ENCODE measurements around the gene NOL11. TPM values are rescaled to one million over a fixed set of nuclear protein-coding genes. Genes with fewer than 3 reads are reported as not detected.
A peak's percentile ranks its signal among the peaks of the same experiment; 100 is the strongest.
"Not testable (repeated sequence)": the region's sequence is repeated elsewhere in the genome, so short reads cannot be mapped to it uniquely, and the experiment has no call there.

Gene NOL11
- total RNA-seq, 8 experiments from 2014 or later: 29.4 to 59.8 (median 37.7) TPM

DNA sequence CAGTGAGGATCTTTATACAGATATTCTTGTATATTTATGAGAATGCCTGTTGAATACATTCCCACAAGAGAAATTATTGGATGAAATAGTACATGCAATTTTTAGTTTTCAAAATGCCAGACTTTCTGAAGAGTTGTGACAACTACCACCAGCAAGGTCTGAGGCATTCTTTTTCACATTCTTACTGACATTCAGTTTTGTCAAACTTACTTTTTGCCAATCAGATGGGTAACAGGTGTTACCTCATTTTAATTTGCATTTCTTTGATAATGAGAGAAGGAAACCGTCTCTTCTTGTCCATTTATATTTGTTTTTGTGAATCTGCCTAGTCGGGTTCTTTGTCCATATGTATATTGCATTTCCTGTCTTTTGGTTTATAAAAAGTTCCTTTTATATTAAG lies 24.3 kb downstream of the NOL11 start:
- no peak overlapping the region for H3K27ac ChIP-seq
- H3K4me3 ChIP-seq: no peak overlapping the region
- in situ Hi-C loops (cut with MboI; ENCODE audit: low pct_unique_long_range_greater_than_20kb in 2 of 9, low sequenced_read_pairs in 9 of 9, unreplicated experiment in 9 of 9): no loop called here
- H3K4me1 ChIP-seq (replicated peaks in 1 of 2): no peaks in the 10 kb centered on the region
- WGBS, 10 experiments: 55 to 100% (median 77%) methylated on average over 1 to 2 of the region's 2 CpGs
- no peak for ATAC-seq (replicated peaks in 6 of 8)

DNA sequence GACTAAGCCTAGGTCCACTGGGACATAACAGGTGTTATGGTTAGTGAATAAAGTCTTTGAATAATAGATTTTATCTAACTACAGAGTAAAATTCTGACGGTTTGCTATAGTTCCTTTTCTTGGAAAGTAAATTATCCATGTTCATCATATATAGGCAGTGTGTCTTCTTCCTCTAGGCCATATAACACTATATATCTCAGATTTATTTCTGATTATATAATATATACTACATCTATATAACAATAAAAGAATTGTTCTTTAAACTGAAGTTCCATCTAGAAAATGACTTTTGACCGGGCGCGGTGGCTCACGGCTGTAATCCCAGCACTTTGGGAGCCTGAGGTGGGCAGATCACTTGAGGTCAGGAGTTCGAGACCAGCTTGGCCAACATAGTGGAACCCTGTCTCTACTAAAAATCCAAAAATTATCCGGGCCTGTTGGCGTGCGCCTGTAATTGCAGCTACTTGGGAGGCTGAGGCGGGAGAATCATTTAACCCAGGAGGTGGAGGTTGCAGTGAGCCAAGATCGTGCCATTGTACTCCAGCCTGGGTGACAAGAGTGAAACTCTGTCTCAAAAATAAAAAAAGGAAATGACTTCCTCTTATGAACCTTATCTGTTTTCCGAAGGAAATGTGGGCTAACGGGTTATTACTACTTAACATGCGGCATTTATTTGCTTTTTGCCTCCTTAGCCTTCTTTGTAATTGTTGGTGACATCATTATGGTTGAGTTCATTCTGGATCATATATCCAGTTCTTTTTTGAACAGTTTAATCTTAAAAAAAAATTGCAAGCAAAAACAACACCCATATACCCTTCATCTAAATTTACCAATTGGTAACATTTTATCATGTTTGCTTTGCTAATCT lies 29.2 kb downstream of the NOL11 start:
- WGBS, 10 experiments: 67 to 97% (median 82%) methylated on average over 2 to 13 of the region's 14 CpGs
- H3K27ac ChIP-seq: no peak overlapping the region
- no peak for ATAC-seq (replicated peaks in 6 of 8)
- in situ Hi-C loops (cut with MboI; ENCODE audit: low pct_unique_long_range_greater_than_20kb in 2 of 9, low sequenced_read_pairs in 9 of 9, unreplicated experiment in 9 of 9): no loop called here
- no peak overlapping the region for H3K4me3 ChIP-seq
- peaks cover 0 to 4% of the 10 kb centered on the region in 2 donors for H3K4me1 ChIP-seq (replicated peaks in 1 of 2)

DNA sequence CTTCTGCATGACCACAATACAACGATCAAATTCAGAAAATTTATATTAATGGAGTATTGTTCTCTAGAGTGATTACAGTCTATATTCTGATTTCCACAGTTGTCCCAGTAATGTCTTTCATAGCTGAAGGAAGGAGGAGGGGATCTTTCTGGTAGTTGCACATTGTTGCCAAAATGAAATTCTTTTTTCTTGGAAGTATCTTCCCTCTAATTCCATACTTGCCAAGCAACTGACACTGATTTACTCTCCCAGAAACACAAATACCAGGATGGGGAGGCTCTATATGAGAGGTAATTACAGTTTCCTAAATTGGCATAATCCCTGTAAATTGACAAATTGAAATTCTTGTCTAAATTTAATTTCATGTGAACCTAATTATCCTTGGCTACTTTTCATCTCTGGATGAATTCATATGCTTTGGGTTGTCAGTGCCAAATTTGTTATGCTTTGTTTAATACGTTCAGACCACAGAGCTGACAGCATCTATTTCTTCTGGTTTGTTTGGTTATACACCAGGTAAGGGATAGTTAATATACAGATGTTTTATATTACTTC lies 30.0 kb downstream of the NOL11 start:
- no peak overlapping the region for H3K4me3 ChIP-seq
- no peak overlapping the region for H3K27ac ChIP-seq
- H3K4me1 ChIP-seq (replicated peaks in 1 of 2): peaks cover 0 to 9% of the 10 kb centered on the region in 2 donors
- WGBS, 10 experiments: 0 to 100% (median 88%) methylated on average over 1 to 2 of the region's 2 CpGs; no CpG with 5 or more reads in 2 of the 10 experiments
- in situ Hi-C loops (cut with MboI; ENCODE audit: low pct_unique_long_range_greater_than_20kb in 2 of 9, low sequenced_read_pairs in 9 of 9, unreplicated experiment in 9 of 9): no loop called here
- ATAC-seq (replicated peaks in 6 of 8): no peak

DNA sequence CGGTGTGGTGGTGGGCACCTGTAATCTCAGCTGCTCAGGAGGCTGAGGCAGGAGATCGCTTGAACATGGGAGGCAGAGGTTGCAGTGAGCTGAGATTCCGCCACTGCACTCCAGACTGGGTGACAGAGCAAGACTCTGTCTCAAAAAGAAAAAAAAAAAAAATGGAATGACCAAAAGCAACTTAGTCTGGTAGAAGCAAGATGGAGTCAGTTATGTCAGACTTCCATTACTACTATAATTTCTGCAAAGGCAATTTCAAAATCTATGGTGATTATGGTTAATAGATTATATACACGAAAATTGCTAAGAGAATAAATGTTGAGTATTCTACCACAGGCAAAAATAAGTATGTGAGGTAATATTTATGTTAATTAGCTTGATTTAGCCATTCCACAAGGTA lies 32.3 kb downstream of the NOL11 start:
- in situ Hi-C loops (cut with MboI; ENCODE audit: low pct_unique_long_range_greater_than_20kb in 2 of 9, low sequenced_read_pairs in 9 of 9, unreplicated experiment in 9 of 9): no loop called here
- Histone ChIP-seq H3K27ac (no peak overlapping the region), H3K4me3 (no peak overlapping the region), H3K4me1 (replicated peaks in 1 of 2) (peaks cover 0 to 10% of the 10 kb centered on the region in 2 donors)
- 79 to 100% (median 98%) methylated on average over 1 to 3 of the region's 4 CpGs; no CpG with 5 or more reads in 2 of the 10 experiments for WGBS, 10 experiments
- no peak for ATAC-seq (replicated peaks in 6 of 8)

DNA sequence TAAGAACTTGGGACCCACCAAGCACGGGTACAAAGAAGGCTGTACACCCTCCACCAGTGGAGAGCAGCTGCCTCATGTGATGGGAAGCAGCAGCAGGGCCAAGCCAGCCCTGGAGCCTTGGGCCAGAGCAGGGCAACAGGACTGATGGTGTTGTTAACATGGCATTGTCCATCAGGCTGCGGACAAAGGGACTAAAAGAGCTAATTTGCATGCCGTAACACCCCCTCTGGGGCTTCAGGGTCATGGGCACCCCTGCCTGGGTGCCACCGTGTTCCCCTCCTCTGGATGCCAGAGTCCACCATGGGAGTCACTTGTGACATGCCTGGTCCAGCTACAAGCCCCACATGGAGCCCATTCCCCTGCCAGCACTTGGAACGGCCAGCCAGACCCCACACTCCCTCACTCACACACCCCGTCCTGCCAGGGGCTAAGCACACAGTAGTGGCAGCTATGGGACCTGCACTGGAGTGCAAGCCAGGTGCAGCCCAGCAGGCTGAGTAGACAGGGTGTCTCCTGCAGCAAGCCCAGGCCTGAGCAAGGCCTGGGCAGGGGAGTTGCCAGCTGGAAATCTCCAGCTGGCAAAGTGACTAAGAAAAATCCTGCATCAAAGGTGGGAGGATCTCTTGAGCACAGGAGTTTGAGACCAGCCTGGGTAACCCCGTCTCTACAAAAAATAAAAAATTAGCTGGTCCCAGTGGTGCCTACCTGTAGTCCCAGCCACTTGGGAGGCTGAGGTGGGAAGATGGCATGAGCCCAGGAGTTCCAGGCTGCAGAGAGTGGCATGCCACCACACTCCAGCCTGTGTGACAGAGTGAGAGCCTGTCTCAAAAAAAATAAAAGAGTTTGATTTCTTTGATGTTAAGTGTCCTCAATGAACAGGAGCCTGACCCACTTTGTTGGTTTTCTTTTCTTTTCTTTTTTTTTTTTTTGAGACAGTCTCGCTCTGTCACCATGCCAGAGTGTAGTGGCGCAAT lies 33.7 kb downstream of the NOL11 start:
- Histone ChIP-seq H3K4me1 (replicated peaks in 1 of 2) (peaks cover 0 to 10% of the 10 kb centered on the region in 2 donors), H3K27ac (peak overlapping the region in 1 of 2 donors; percentile 16), H3K4me3 (no peak overlapping the region)
- in situ Hi-C loops (cut with MboI; ENCODE audit: low pct_unique_long_range_greater_than_20kb in 2 of 9, low sequenced_read_pairs in 9 of 9, unreplicated experiment in 9 of 9): no loop called here
- ATAC-seq (replicated peaks in 6 of 8): peak in 5 of 8 experiments; percentile 9 to 62 (median 18)
- WGBS, 10 experiments: 70 to 100% (median 88%) methylated on average over 1 to 6 of the region's 9 CpGs; no CpG with 5 or more reads in 4 of the 10 experiments

DNA sequence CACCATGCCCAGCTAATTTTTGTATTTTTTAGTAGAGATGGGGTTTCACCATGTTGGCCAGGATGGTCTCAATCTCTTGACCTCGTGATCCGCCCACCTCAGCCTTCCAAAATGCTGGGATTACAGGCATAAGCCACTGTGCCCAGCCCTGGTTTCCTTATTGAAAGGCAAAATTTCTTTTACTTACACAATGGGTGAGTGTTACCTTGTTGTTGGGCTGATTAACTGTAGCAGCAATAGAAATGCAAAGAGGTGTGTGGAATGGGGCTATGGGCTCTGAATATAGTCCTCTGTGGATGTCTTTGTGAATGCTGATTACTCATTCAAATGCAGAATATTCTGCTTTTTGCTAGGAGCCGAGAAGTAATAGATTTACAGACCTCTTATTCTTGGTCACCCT lies 34.4 kb downstream of the NOL11 start:
- in situ Hi-C loops (cut with MboI; ENCODE audit: low pct_unique_long_range_greater_than_20kb in 2 of 9, low sequenced_read_pairs in 9 of 9, unreplicated experiment in 9 of 9); H3K4me3 ChIP-seq: not testable (repeated sequence)
- Histone ChIP-seq H3K27ac (peak overlapping the region in 1 of 2 donors; percentile 16), H3K4me1 (replicated peaks in 1 of 2) (peaks cover 0 to 10% of the 10 kb centered on the region in 2 donors)
- WGBS, 10 experiments: 0 to 83% (median 32%) methylated on average over 1 to 3 of the region's 3 CpGs; no CpG with 5 or more reads in 2 of the 10 experiments
- ATAC-seq (replicated peaks in 6 of 8): peak in 6 of 8 experiments; percentile 66 to 83 (median 70)

DNA sequence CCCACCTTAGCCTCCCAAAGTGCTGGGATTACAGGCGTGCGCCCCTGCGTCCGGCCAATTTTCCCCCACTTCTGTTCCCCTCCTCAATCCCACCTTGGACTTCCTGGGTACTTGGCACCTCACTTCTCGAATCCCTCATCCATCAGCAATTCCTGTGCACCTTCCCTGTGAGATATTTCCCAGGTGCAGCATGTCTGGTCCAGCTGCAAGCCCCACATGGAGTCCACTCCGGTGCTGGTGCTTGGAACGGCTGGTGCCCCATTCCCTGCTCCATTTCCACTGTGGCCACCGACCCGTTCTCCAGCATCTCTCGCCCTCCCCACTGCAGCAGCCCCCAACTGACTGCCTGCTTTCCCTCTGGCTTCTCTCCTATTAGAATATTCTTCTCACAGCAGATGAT lies 35.3 kb downstream of the NOL11 start:
- WGBS, 10 experiments: 80 to 100% (median 87%) methylated on average over 1 to 8 of the region's 10 CpGs; no CpG with 5 or more reads in 5 of the 10 experiments
- no peak overlapping the region for H3K27ac ChIP-seq
- ATAC-seq (replicated peaks in 6 of 8): no peak
- peaks cover 0 to 10% of the 10 kb centered on the region in 2 donors for H3K4me1 ChIP-seq (replicated peaks in 1 of 2)
- in situ Hi-C loops (cut with MboI; ENCODE audit: low pct_unique_long_range_greater_than_20kb in 2 of 9, low sequenced_read_pairs in 9 of 9, unreplicated experiment in 9 of 9): no loop called here
- H3K4me3 ChIP-seq: no peak overlapping the region

DNA sequence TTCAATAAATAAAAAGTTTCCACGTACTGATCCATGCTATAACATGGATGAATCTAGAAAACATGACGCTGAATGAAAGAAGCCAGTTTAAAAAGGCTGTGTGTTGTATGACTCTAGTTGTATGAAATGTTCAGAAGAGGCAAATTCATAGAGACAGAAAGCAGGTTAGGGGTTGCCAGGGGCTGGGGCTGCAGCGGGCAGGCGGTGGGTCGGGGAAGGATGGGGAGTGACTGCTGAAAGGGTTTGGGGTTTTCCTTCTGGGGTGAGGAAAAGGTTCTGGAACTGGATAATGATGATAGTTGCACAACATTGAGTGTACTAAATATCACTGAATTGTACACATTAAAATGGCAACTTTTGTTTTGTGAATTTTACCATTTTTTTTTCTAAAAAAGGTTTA lies 36.3 kb downstream of the NOL11 start:
- no peak for ATAC-seq (replicated peaks in 6 of 8)
- in situ Hi-C loops (cut with MboI; ENCODE audit: low pct_unique_long_range_greater_than_20kb in 2 of 9, low sequenced_read_pairs in 9 of 9, unreplicated experiment in 9 of 9): no loop called here
- no peak overlapping the region for H3K4me3 ChIP-seq
- 52 to 100% (median 100%) methylated on average over 1 to 4 of the region's 5 CpGs; no CpG with 5 or more reads in 3 of the 10 experiments for WGBS, 10 experiments
- H3K4me1 ChIP-seq (replicated peaks in 1 of 2): peaks cover 0 to 10% of the 10 kb centered on the region in 2 donors
- H3K27ac ChIP-seq: no peak overlapping the region

DNA sequence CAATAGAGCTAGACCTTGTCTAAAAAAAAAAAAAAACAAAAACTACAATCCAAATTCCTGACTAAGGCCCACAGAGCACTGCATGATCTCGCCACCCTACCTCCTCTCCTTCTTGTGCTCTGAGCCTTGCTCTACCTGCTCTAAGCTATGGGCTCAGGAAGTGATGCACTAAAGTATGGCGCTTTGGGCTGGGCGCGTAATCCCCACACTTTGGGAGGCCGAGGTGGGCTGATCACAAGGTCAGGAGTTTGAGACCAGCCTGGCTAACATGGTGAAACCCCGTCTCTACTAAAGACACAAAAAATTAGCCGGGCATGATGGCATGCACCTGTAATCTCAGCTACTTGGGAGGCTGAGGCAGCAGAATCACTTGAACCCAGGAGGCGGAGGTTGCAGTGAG lies 37.0 kb downstream of the NOL11 start:
- H3K27ac ChIP-seq; H3K4me3 ChIP-seq; ATAC-seq (replicated peaks in 6 of 8); in situ Hi-C loops (cut with MboI; ENCODE audit: low pct_unique_long_range_greater_than_20kb in 2 of 9, low sequenced_read_pairs in 9 of 9, unreplicated experiment in 9 of 9): not testable (repeated sequence)
- H3K4me1 ChIP-seq (replicated peaks in 1 of 2): peaks cover 4 to 10% of the 10 kb centered on the region in 2 donors
- 85 to 100% (median 98%) methylated on average over 1 to 5 of the region's 8 CpGs; no CpG with 5 or more reads in 2 of the 10 experiments for WGBS, 10 experiments

DNA sequence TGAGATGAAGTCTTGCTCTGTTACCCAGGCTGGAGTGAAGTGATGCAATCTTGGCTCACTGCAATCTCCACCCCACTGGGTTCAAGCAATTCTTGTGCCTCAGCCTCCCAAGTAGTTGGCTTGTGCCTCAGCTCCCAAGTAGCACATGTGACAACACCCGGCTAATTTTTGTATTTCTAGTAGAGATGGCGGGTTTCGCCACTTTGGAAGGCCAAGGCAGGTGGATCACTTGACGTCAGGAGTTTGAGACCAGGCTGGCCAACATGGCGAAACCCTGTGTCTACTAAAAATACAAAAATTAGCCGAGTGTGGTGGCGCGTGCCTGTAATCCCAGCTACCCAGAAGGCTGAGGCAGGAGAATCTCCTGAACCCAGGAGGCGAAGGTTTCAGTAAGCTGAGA lies 39.0 kb downstream of the NOL11 start:
- ATAC-seq (replicated peaks in 6 of 8); in situ Hi-C loops (cut with MboI; ENCODE audit: low pct_unique_long_range_greater_than_20kb in 2 of 9, low sequenced_read_pairs in 9 of 9, unreplicated experiment in 9 of 9); H3K4me1 ChIP-seq (replicated peaks in 1 of 2); H3K4me3 ChIP-seq; H3K27ac ChIP-seq: not testable (repeated sequence)
- WGBS, 10 experiments: 90 to 100% (median 99%) methylated on average over 1 to 9 of the region's 9 CpGs

DNA sequence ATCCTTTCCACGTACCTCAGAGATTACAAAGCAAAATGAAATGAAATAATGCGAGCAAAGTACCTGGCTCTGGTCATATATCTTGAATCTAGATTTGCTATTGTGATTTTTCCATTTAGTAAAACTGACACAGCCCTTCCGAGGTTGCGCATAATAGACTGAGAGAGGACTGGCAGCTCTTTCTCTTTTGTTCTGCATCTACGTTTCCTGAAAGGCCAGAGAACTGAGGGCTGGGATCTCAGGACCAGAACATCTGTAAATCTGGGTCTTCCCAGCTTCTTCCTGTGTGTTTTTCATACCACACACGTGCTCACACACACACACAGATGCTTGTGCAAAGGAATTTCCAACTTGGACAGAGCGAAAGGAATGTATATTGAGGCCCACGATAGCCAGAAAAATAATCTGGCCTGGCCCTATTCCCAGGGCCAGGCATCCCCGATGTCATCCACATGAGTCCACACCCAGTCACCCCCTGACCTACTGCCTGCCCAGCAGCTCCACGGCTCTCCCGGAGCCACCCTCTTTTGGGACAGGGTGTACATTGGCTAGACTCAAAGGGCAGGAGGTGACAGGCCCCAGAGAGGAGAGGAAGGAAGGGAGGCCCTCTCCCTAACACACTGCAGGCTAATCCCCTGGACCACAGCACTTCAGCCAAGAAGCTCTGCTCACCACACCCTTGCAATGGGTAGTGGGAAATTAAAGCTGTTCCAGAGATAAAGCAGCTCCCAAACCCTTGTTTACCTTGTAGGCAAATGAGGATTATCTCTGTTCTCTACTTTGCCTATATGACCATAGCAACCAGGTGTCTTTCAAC lies 41.8 kb downstream of the NOL11 start:
- in situ Hi-C loops (cut with MboI; ENCODE audit: low pct_unique_long_range_greater_than_20kb in 2 of 9, low sequenced_read_pairs in 9 of 9, unreplicated experiment in 9 of 9): no loop called here
- Histone ChIP-seq H3K4me1 (replicated peaks in 1 of 2) (peaks cover 0 to 5% of the 10 kb centered on the region in 2 donors), H3K4me3 (no peak overlapping the region), H3K27ac (no peak overlapping the region)
- WGBS, 10 experiments: 23 to 79% (median 52%) methylated on average over 2 to 9 of the region's 11 CpGs; no CpG with 5 or more reads in 2 of the 10 experiments
- ATAC-seq (replicated peaks in 6 of 8): peak in 3 of 8 experiments; percentile 90 to 95 (median 94)

DNA sequence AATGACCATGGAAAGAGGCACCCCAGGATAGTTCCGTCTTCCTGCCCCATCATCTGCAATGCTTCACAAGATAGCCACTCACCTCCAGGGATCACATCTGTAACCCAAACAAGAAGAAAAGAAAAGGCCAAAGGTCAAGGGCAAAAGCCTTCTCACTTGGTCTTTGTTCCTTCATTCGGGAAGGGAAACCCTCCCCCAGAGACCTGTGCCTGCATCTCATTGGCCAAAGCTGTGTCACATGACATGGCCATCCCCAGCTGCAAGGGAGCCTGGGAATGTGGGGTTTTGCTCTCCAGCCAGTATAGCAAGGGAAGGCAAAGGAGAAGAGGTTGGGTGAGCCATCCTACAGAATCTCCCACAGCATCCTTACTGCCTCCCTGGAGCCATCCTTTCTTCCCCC lies 47.9 kb downstream of the NOL11 start:
- no peak for ATAC-seq (replicated peaks in 6 of 8)
- no peaks in the 10 kb centered on the region for H3K4me1 ChIP-seq (replicated peaks in 1 of 2)
- 67 to 100% (median 83%) methylated on average over 1 to 2 of the region's 2 CpGs; no CpG with 5 or more reads in 4 of the 10 experiments for WGBS, 10 experiments
- H3K4me3 ChIP-seq: no peak overlapping the region
- in situ Hi-C loops (cut with MboI; ENCODE audit: low pct_unique_long_range_greater_than_20kb in 2 of 9, low sequenced_read_pairs in 9 of 9, unreplicated experiment in 9 of 9): no loop called here
- no peak overlapping the region for H3K27ac ChIP-seq
